K562 (cell line): ENCODE data around the gene G6PC2.

ENCODE experiments used
- ELF1 ChIP-seq: fragments of 200-800 bp; sonication (Bioruptor generic); IDR thresholded peaks from 2 replicates; pipeline ENCODE4 v1.6.1; 2016; ENCODE audit warnings: missing genetic modification characterization, missing compliant biosample characterization
- HDAC6 ChIP-seq: IDR thresholded peaks from 2 replicates; pipeline ENCODE4 v1.6.1; 2012; ENCODE audit warnings: low read depth, mild to moderate bottlenecking, control low read depth, inconsistent platforms, low read length, moderate library complexity
- POLR2A ChIP-seq: fragments of 450-650 bp; conservative IDR thresholded peaks from 2 replicates; pipeline ENCODE4 v1.6.1; 2016
- SP2 ChIP-seq: IDR thresholded peaks from 2 replicates; pipeline ENCODE4 v1.6.1; 2011; ENCODE audit warnings: mild to moderate bottlenecking, low read depth, low read length, moderate library complexity; ENCODE audit not compliant: poor library complexity, severe bottlenecking; ENCODE audit errors: extremely low read depth
- SRSF1 ChIP-seq: fragments of 200-400 bp; formaldehyde crosslinking; IDR thresholded peaks from 2 replicates; pipeline ENCODE4 v1.6.1; 2017; ENCODE audit warnings: mild to moderate bottlenecking, low read depth, low read length, moderate library complexity
- STAG1 ChIP-seq: sonication (generic); formaldehyde crosslinking; IDR thresholded peaks from 2 replicates; pipeline ENCODE4 v1.5.0; 2020; ENCODE audit warnings: missing genetic modification reagents, borderline replicate concordance
- USF1 ChIP-seq: sonication (generic); formaldehyde crosslinking; IDR thresholded peaks from 2 replicates; pipeline ENCODE4 v1.9.0; 2022; ENCODE audit warnings: mild to moderate bottlenecking, missing genetic modification reagents
- TF ChIP-seq, protein P1 (sequence below), 3 experiments: IDR thresholded peaks in 2 of 3; conservative IDR thresholded peaks in 1 of 3; 2 replicates each; pipeline ENCODE4 v1.5.1; 2011 to 2012; ENCODE audit warnings: low read length in 3 of 3, mild to moderate bottlenecking in 3 of 3, control low read depth in 2 of 3, improper control_type of control experiment in 1 of 3, inconsistent platforms in 1 of 3, low read depth in 1 of 3, mixed read lengths in 1 of 3, moderate library complexity in 1 of 3; ENCODE audit not compliant: insufficient read depth in 2 of 3
- TF ChIP-seq, protein P2 (sequence below), 2 experiments: fragments of 450-650 bp in 1 of 2; sonication (generic) in 1 of 2; formaldehyde crosslinking in 1 of 2; IDR thresholded peaks; 2 replicates each; pipeline versions ENCODE4 v1.7.1 to v1.9.0; 2016 to 2022; ENCODE audit warnings: inconsistent platforms in 1 of 2, mild to moderate bottlenecking in 1 of 2, missing genetic modification reagents in 1 of 2

DNA sequence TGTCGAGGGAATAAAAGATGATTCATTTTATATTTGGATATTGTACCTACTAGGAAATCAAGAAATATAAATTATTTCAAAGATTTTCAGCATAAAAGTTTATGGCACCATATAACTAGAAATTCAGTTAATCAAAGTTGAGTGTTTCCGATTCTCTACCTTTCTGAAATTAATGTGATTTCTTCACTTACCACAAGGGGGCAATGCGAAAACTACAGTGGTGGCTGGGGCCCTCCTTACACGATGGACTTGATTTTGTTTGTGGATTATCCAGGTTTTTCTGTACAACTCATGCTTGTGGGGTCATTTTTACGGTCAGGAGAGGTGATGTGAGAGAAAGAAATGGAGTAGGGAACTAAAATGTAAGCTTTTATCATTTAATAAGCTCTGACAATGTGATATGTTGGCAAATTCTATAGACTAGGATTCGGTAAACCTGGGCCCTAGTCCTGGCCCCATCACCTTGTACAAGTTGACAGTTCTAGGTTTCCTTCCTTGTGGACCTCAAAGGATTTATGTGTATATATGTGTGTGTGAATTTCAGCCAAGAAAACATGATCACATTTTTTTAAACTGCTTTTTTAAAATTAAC lies 47.6 kb downstream of the G6PC2 start:
- TF ChIP-seq POLR2A (no peak), HDAC6 (no peak), STAG1 (CRISPR knock-in tag) (no peak), SP2 (no peak), ELF1 (tag) (no peak), USF1 (CRISPR knock-in tag) (no peak), SRSF1 (no peak)
- TF ChIP-seq, protein P1, sequence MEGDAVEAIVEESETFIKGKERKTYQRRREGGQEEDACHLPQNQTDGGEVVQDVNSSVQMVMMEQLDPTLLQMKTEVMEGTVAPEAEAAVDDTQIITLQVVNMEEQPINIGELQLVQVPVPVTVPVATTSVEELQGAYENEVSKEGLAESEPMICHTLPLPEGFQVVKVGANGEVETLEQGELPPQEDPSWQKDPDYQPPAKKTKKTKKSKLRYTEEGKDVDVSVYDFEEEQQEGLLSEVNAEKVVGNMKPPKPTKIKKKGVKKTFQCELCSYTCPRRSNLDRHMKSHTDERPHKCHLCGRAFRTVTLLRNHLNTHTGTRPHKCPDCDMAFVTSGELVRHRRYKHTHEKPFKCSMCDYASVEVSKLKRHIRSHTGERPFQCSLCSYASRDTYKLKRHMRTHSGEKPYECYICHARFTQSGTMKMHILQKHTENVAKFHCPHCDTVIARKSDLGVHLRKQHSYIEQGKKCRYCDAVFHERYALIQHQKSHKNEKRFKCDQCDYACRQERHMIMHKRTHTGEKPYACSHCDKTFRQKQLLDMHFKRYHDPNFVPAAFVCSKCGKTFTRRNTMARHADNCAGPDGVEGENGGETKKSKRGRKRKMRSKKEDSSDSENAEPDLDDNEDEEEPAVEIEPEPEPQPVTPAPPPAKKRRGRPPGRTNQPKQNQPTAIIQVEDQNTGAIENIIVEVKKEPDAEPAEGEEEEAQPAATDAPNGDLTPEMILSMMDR (IDR thresholded peaks at IDR 0.05 in 2 of 3, conservative IDR thresholded peaks at IDR 0.05 in 1 of 3; ENCODE audit: insufficient read depth in 2 of 3, low read depth in 1 of 3, low read length in 3 of 3), result peak; percentile 54 to 68 (median 67)
- TF ChIP-seq, protein P2, sequence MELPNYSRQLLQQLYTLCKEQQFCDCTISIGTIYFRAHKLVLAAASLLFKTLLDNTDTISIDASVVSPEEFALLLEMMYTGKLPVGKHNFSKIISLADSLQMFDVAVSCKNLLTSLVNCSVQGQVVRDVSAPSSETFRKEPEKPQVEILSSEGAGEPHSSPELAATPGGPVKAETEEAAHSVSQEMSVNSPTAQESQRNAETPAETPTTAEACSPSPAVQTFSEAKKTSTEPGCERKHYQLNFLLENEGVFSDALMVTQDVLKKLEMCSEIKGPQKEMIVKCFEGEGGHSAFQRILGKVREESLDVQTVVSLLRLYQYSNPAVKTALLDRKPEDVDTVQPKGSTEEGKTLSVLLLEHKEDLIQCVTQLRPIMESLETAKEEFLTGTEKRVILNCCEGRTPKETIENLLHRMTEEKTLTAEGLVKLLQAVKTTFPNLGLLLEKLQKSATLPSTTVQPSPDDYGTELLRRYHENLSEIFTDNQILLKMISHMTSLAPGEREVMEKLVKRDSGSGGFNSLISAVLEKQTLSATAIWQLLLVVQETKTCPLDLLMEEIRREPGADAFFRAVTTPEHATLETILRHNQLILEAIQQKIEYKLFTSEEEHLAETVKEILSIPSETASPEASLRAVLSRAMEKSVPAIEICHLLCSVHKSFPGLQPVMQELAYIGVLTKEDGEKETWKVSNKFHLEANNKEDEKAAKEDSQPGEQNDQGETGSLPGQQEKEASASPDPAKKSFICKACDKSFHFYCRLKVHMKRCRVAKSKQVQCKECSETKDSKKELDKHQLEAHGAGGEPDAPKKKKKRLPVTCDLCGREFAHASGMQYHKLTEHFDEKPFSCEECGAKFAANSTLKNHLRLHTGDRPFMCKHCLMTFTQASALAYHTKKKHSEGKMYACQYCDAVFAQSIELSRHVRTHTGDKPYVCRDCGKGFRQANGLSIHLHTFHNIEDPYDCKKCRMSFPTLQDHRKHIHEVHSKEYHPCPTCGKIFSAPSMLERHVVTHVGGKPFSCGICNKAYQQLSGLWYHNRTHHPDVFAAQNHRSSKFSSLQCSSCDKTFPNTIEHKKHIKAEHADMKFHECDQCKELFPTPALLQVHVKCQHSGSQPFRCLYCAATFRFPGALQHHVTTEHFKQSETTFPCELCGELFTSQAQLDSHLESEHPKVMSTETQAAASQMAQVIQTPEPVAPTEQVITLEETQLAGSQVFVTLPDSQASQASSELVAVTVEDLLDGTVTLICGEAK (IDR thresholded peaks at IDR 0.05), result no peak
- TF ChIP-seq, protein P2 (CRISPR knock-in tag; IDR thresholded peaks at IDR 0.05), result no peak
